Tibial nerve (tissue), 4 donors: Measurements from ENCODE around the gene DTX3. TPM values are rescaled to one million over a fixed set of nuclear protein-coding genes. Genes with fewer than 3 reads are reported as not detected.

ENCODE experiments used
- DNase-seq, 2 donors: peaks; one replicate each; pipeline ENCODE4 v3.0.0-alpha.2; 2019; ENCODE audit warnings: low spot score in 2 of 2
- H3K27ac ChIP-seq, 4 donors: fragments of 200-600 bp; sonication (generic) in 3 of 4; one replicate each; pipeline ENCODE4 v1.5.1; 2017 to 2019; ENCODE audit warnings: mild to moderate bottlenecking in 1 of 4
- H3K27me3 ChIP-seq, 2 donors: fragments of 200-600 bp; sonication (generic) in 1 of 2; one replicate each; pipeline versions ENCODE4 v1.5.1 to v1.6.0; 2017 to 2019
- H3K36me3 ChIP-seq, 3 donors: fragments of 200-600 bp; sonication (generic); one replicate each; pipeline ENCODE4 v1.5.1; 2018 to 2019
- H3K4me1 ChIP-seq, 4 donors: fragments of 200-600 bp; sonication (generic) in 3 of 4; one replicate each; pipeline ENCODE4 v1.5.1; 2017 to 2019
- H3K4me3 ChIP-seq, 4 donors: fragments of 200-600 bp; sonication (generic) in 3 of 4; one replicate each; pipeline ENCODE4 v1.5.1; 2017 to 2019; ENCODE audit warnings: mild to moderate bottlenecking in 1 of 4, moderate library complexity in 1 of 4
- H3K9me3 ChIP-seq, 4 donors: fragments of 200-600 bp; sonication (generic) in 3 of 4; one replicate each; pipeline ENCODE4 v1.5.1; 2017 to 2019
- CTCF ChIP-seq, 5 experiments: fragments of 200-600 bp in 3 of 5; fragments of 450-650 bp in 2 of 5; sonication (generic) in 3 of 5; IDR thresholded peaks; one replicate each; pipeline ENCODE4 v1.5.1; 2016 to 2019; ENCODE audit warnings: antibody characterized with exemption in 5 of 5, mild to moderate bottlenecking in 3 of 5, moderate library complexity in 2 of 5
- EP300 ChIP-seq, 2 donors: sonication (generic); formaldehyde crosslinking; IDR thresholded peaks; one replicate each; pipeline ENCODE4 v1.6.1; 2017; ENCODE audit warnings: antibody characterized with exemption in 2 of 2, mild to moderate bottlenecking in 1 of 2
- POLR2A ChIP-seq, 2 donors: fragments of 450-650 bp; IDR thresholded peaks; one replicate each; pipeline ENCODE4 v1.6.1; 2017; ENCODE audit warnings: antibody characterized with exemption in 2 of 2, mild to moderate bottlenecking in 2 of 2, moderate library complexity in 2 of 2
- WGBS, 2 donors: methylation state at CpG; one replicate each; pipeline ENCODE4 v1.1.5; 2018; 5-methylcytosine and 5-hydroxymethylcytosine counted together
- total RNA-seq, 4 donors: library from RNA; depleted of rRNA; stranded (reverse); fragments of >200 nt; gene quantifications; one replicate each; pipeline ENCODE4 v1.1.0, GENCODE V29; 2016

The DTX3 gene
- total RNA-seq, 4 donors from 2014 or later = 19.0 to 33.1 (median 28.1) TPM

GRCh38 chr12:57606821-57607220, 2.2 kb downstream of the DTX3 start:
- WGBS, 2 donors = 71% methylated on average over 8 to 11 of the region's 11 CpGs
- H3K4me1 ChIP-seq = peaks cover 0 to 78% (median 11%) of the 10 kb centered on the region in 4 donors
- no peak overlapping the region for H3K4me3 ChIP-seq
- no peaks in the 10 kb centered on the region for H3K27me3 ChIP-seq
- H3K27ac ChIP-seq = peak overlapping the region in 1 of 4 donors; percentile 94
- no peak for DNase-seq
- H3K36me3 ChIP-seq = peaks cover 0 to 27% (median 0%) of the 10 kb centered on the region in 3 donors
- no peaks in the 10 kb centered on the region for H3K9me3 ChIP-seq
- TF ChIP-seq CTCF (IDR thresholded peaks at IDR 0.05) (no peak), EP300 (IDR thresholded peaks at IDR 0.05) (no peak), POLR2A (IDR thresholded peaks at IDR 0.05) (no peak)

GRCh38 chr12:57607958-57608663, 3.5 kb downstream of the DTX3 start:
- Histone ChIP-seq H3K27ac (peak overlapping the region in 2 of 4 donors; percentile 92 to 93), H3K4me1 (peaks cover 0 to 91% (median 14%) of the 10 kb centered on the region in 4 donors), H3K36me3 (peaks cover 0 to 21% (median 0%) of the 10 kb centered on the region in 3 donors), H3K9me3 (no peaks in the 10 kb centered on the region), H3K4me3 (no peak overlapping the region), H3K27me3 (no peaks in the 10 kb centered on the region)
- 51 to 80% methylated on average over 10 to 12 of the region's 12 CpGs for WGBS, 2 donors
- no peak for DNase-seq
- no peak for TF ChIP-seq CTCF (IDR thresholded peaks at IDR 0.05)
- no peak for TF ChIP-seq EP300 (IDR thresholded peaks at IDR 0.05)
- no peak for TF ChIP-seq POLR2A (IDR thresholded peaks at IDR 0.05)

GRCh38 chr12:57609101-57609780, 4.6 kb downstream of the DTX3 start:
- peaks cover 0 to 27% (median 0%) of the 10 kb centered on the region in 3 donors for H3K36me3 ChIP-seq
- no peak for DNase-seq
- peak overlapping the region in 3 of 4 donors; percentile 53 to 86 (median 82) for H3K4me3 ChIP-seq
- no peaks in the 10 kb centered on the region for H3K9me3 ChIP-seq
- H3K27me3 ChIP-seq = no peaks in the 10 kb centered on the region
- 36 to 43% methylated on average over 19 of the region's 19 CpGs for WGBS, 2 donors
- no peak for TF ChIP-seq CTCF (IDR thresholded peaks at IDR 0.05)
- peak overlapping the region; percentile 64 to 93 (median 83) for H3K27ac ChIP-seq
- H3K4me1 ChIP-seq = peaks cover 0 to 92% (median 15%) of the 10 kb centered on the region in 4 donors

GRCh38 chr12:57609781-57610553, 5.3 kb downstream of the DTX3 start:
- Histone ChIP-seq H3K36me3 (peaks cover 0 to 34% (median 0%) of the 10 kb centered on the region in 3 donors), H3K4me3 (peak overlapping the region; percentile 44 to 86 (median 68)), H3K9me3 (no peaks in the 10 kb centered on the region), H3K27ac (peak overlapping the region; percentile 64 to 93 (median 83)), H3K4me1 (peaks cover 0 to 93% (median 15%) of the 10 kb centered on the region in 4 donors), H3K27me3 (no peaks in the 10 kb centered on the region)
- no peak for DNase-seq
- TF ChIP-seq POLR2A (IDR thresholded peaks at IDR 0.05) = no peak
- no peak for TF ChIP-seq CTCF (IDR thresholded peaks at IDR 0.05)
- no peak for TF ChIP-seq EP300 (IDR thresholded peaks at IDR 0.05)
- 13 to 20% methylated on average over 11 to 32 of the region's 34 CpGs for WGBS, 2 donors
